ENCODE results near the gene MSH6.

The MSH6 gene

DNA sequence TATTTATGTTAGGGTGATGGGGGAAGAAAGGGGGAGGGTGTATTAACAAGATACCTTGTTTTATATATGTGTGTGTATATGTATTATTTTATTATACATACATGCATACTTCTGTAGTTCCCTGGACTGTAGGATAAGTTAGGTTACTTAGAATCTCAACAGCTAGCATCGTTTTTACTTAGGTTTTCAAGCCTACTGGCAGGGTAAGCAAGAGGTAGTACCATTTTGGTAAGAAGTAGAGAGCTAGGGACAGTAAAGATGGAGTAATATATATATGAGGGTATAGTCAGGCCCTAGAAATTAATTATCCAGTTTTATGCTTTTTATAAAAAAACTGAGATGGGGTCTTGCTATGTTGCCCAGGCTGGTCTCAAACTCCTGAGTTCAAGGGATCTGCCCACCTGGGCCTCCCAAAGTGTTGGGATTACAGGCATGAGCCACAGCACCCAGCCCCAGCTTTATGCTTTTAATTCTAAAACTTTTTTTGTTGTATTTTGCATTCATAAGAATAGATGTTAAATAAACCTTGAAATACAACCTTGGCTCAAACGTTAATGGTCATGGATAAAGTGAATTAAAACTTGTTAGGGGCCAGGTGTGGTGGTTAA is 13.2 kb downstream of the MSH6 start:
- TF ChIP-seq, protein P1, sequence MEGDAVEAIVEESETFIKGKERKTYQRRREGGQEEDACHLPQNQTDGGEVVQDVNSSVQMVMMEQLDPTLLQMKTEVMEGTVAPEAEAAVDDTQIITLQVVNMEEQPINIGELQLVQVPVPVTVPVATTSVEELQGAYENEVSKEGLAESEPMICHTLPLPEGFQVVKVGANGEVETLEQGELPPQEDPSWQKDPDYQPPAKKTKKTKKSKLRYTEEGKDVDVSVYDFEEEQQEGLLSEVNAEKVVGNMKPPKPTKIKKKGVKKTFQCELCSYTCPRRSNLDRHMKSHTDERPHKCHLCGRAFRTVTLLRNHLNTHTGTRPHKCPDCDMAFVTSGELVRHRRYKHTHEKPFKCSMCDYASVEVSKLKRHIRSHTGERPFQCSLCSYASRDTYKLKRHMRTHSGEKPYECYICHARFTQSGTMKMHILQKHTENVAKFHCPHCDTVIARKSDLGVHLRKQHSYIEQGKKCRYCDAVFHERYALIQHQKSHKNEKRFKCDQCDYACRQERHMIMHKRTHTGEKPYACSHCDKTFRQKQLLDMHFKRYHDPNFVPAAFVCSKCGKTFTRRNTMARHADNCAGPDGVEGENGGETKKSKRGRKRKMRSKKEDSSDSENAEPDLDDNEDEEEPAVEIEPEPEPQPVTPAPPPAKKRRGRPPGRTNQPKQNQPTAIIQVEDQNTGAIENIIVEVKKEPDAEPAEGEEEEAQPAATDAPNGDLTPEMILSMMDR (conservative IDR thresholded peaks at IDR 0.05; ENCODE audit: low read depth) = no peak
- CTCF ChIA-PET = no interaction called here
- DNase-seq (ENCODE audit: low spot score) = no peak
- H3K27ac ChIP-seq = no peak overlapping the region
- POLR2A ChIA-PET (ENCODE audit: low non-redundant PET) = no interaction called here

DNA sequence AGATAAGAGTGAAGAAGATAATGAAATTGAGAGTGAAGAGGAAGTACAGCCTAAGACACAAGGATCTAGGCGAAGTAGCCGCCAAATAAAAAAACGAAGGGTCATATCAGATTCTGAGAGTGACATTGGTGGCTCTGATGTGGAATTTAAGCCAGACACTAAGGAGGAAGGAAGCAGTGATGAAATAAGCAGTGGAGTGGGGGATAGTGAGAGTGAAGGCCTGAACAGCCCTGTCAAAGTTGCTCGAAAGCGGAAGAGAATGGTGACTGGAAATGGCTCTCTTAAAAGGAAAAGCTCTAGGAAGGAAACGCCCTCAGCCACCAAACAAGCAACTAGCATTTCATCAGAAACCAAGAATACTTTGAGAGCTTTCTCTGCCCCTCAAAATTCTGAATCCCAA is 15.7 kb downstream of the MSH6 start:
- CTCF ChIA-PET = no interaction called here
- POLR2A ChIA-PET (ENCODE audit: low non-redundant PET) = no interaction called here
- no peak overlapping the region for H3K27ac ChIP-seq
- TF ChIP-seq, protein P1 (conservative IDR thresholded peaks at IDR 0.05; ENCODE audit: low read depth) = no peak
- no peak for DNase-seq (ENCODE audit: low spot score)

- DNase-seq (ENCODE audit: low spot score) = no peak
- no peak overlapping the region for H3K27ac ChIP-seq
- TF ChIP-seq, protein P1 (conservative IDR thresholded peaks at IDR 0.05; ENCODE audit: low read depth) = no peak
- ChIA-PET POLR2A (ENCODE audit: low non-redundant PET) (no interaction called here), CTCF (no interaction called here)
Observed at GRCh38 chr2:47799031-47799609, 16.2 kb downstream of the MSH6 start.

DNA sequence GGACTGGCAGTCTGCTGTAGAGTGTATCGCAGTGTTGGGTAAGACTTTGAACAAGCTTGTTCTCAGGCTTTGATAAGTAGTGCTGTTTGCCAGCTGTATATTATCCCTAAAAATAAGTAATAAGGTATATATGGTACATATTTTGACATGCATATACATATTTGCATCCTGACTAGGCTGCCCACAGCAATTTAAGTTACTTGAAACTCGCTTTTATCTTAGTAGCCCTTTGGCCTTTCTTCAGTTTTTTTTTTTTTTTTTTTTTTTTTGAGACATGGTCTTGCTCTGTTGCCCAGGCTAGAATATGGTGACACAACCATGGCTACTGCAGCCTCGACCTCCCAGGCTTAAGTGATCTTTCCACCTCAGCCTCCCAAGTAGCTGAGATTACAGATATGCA is 18.2 kb downstream of the MSH6 start:
- CTCF ChIA-PET = no interaction called here
- POLR2A ChIA-PET (ENCODE audit: low non-redundant PET) = no interaction called here
- H3K27ac ChIP-seq = no peak overlapping the region
- DNase-seq (ENCODE audit: low spot score) = no peak
- TF ChIP-seq, protein P1 (conservative IDR thresholded peaks at IDR 0.05; ENCODE audit: low read depth) = no peak

DNA sequence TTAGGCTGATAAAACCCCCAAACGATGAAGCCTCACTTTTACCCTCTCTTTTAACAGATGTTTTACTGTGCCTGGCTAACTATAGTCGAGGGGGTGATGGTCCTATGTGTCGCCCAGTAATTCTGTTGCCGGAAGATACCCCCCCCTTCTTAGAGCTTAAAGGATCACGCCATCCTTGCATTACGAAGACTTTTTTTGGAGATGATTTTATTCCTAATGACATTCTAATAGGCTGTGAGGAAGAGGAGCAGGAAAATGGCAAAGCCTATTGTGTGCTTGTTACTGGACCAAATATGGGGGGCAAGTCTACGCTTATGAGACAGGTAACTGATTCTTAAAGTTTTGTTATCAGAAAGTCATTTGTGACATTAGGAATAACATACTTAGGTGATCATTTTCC is 20.4 kb downstream of the MSH6 start:
- no peak overlapping the region for H3K27ac ChIP-seq
- TF ChIP-seq, protein P1 (conservative IDR thresholded peaks at IDR 0.05; ENCODE audit: low read depth) = no peak
- no peak for DNase-seq (ENCODE audit: low spot score)
- POLR2A ChIA-PET (ENCODE audit: low non-redundant PET) = no interaction called here
- CTCF ChIA-PET = no interaction called here

DNA sequence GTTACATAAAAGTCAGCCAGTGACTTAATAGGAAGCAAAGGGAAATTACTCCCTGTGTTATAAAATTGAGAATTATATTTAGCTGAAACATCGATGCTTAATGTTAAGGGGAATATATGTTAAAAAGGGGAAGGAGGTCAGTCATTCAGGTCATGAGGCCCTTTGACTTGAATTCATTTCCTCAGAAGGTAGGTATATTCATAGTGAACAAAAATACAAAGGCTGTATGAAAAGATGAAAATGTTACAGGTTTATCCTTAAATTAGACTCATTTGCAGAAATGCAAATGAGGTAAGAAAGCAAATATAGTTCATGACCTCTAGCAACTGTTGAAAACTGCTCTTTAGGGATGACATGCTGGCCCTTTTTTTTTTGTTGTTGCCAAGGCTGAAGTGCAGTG is 20.8 kb downstream of the MSH6 start:
- TF ChIP-seq, protein P1 (conservative IDR thresholded peaks at IDR 0.05; ENCODE audit: low read depth) = no peak
- CTCF ChIA-PET = interaction anchor here (1.1 kb wide), 1 partner anchor 49 kb away, joined by 3 read pairs; no protein-coding TSS in a partner anchor
- POLR2A ChIA-PET (ENCODE audit: low non-redundant PET) = no interaction called here
- DNase-seq (ENCODE audit: low spot score) = no peak
- no peak overlapping the region for H3K27ac ChIP-seq
